HEK293T (cell line): ENCODE data around the gene MAST2.

Source experiments
- BHLHE40 ChIP-seq: fragments of 450-650 bp; IDR thresholded peaks from 2 replicates; pipeline ENCODE4 v1.6.1; 2016; ENCODE audit warnings: mild to moderate bottlenecking, moderate library complexity, borderline replicate concordance
- FOXA1 ChIP-seq: fragments of 450-650 bp; IDR thresholded peaks from 2 replicates; pipeline ENCODE4 v1.6.1; 2016; ENCODE audit warnings: mild to moderate bottlenecking
- SP1 ChIP-seq: fragments of 450-650 bp; IDR thresholded peaks from 2 replicates; pipeline ENCODE4 v1.6.1; 2017

- TF ChIP-seq SP1: no peak
- no peak for TF ChIP-seq FOXA1
- no peak for TF ChIP-seq BHLHE40
These were observed 171.3 kb downstream of the MAST2 start for GRCh38 chr1:45974541-45975269.
